GM18511 (cell line): ENCODE data around the gene TPBGL.
"Not testable (repeated sequence)": the region's sequence is repeated elsewhere in the genome, so short reads cannot be mapped to it uniquely, and the experiment has no call there.

Experiments
- ATAC-seq: cut with Tn5 transposase; IDR thresholded peaks from one replicate; pipeline ENCODE4 v1.9.1; 2021; ENCODE audit warnings: mild to moderate bottlenecking, moderate library complexity; ENCODE audit not compliant: unreplicated experiment

TPBGL gene

GRCh38 chr11:75271730-75272129 is 31.2 kb downstream of the TPBGL start:
- no peak for ATAC-seq

DNA sequence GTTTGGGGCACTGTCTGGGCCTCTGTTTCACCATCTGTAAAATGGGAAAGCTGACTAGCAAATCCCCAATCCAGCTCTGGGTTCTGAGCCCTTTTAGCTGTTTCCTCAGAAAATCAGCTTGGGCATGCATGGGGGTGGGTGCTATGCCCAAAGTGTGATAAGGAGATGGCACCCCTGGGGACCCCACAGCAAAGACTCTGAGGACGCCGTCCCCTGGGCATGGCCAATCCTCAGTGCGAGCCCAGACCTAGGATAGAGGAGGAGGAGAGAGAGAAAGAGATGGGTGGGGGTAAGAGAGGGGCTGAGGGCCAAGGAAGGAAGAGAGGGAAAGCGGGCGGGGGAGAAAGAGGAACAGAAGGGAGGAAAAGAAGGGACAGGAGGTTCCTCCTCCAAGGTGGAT is 31.8 kb downstream of the TPBGL start:
- no peak for ATAC-seq

DNA sequence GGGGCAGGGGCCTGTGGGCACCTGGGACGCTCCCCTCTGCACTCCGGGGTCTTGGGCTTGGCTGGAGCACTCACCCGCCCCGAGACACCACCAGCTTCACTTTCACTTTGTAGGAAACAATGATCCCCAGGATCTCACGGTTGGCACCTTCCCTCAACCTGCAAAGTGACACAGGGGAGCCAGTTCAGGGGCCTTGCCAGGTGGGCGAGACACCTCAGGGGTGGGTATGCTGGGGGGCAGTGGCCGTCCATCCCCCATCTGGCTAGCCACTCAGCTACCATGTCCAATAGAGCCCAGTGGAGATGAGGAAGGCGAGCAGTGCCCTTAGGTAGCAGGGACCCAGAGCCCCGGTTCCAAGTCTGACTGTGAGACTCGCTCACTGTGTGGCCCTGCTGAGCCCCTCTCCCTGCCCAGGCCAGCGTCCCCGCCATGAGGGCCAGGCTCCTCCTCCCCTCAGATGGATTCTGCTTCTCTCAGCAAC is 32.3 kb downstream of the TPBGL start:
- no peak for ATAC-seq

GRCh38 chr11:75273411-75274391 is 33.1 kb downstream of the TPBGL start:
- no peak for ATAC-seq

GRCh38 chr11:75274716-75275115 is 34.1 kb downstream of the TPBGL start:
- not testable (repeated sequence) for ATAC-seq

DNA sequence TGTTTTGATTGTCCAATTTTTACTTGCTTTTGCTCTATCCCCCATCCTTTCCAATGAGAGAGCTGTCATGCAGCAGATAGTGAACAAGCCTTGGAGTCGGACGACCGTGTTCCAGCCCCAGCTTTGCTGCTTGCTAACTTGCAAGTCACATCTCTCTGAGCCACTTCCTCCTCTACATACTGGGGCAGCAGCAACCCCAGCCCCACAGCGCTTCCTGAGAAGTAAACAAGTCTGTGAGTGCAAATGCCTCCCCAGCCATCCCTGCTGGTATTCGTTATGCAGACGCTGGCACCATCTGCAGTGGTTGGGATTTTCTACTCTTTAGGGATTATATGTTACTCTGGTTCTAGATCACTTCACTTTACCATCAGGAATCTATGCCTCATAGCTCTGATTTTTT is 35.0 kb downstream of the TPBGL start:
- ATAC-seq, result no peak

DNA sequence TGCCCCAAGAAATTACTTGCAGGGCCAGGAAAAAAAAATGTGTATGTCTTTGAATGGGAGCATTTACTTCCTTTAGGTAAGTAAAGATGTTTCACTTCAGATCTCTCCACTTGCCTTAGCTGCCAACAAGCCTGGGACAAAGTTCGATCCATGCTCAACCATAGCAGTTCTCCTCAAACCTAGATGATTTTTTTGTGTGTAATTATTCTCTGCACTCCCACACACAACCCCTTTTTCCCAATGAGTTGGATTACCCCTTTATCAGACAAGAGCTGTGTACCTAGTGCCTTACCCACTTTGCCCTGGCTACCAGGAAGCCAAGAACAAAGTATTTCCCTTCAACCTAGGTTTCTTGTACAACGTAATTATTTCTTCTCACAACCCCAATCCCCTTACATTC is 35.6 kb downstream of the TPBGL start:
- ATAC-seq, result no peak

GRCh38 chr11:75276686-75277085 is 36.1 kb downstream of the TPBGL start:
- no peak for ATAC-seq

- ATAC-seq, result no peak
Measured at GRCh38 chr11:75277211-75277805, 36.7 kb downstream of the TPBGL start.

DNA sequence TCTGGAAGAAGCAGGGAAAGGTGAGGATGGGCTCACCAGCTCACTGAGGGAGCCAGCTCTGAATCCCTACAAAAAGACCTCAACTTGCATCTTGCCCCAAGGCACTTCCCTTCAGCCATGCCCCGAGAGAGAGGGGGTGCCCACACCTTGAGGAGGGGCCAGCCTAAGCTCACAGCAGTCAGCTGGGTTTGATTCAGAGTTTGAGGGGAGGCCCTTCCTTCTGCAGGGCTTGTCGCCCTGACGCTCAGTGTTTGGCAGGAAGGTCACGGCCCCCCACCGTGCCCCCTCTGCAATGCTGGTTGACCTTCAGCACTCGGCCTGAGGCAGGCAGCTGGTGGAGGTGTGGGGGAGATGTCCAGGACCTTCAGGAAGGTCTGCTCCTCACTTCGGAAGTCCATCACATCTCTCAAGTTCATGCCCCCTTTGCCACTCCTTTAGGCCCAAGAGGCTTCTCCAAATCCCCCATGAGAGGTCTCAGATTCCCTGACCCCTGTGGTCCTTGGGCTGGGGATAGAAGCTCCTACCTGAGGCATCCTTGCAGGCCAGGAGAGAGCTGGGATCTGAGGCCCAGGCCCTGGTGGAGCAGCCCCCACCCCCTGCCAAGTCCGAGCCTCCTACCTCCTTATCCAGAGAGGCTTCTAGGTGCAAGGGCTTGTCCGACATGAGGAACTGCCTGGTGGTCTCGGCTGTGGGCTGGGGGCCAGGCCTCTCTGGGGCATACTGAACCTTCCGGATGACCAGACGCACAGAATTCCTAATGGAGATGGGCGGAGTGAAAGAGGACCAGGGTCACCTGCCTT is 37.6 kb downstream of the TPBGL start:
- no peak for ATAC-seq

- ATAC-seq, result no peak
Measured at GRCh38 chr11:75279273-75279672, 38.7 kb downstream of the TPBGL start.

- ATAC-seq, result peak; percentile 48
Measured at GRCh38 chr11:75280227-75280701, 39.7 kb downstream of the TPBGL start.

DNA sequence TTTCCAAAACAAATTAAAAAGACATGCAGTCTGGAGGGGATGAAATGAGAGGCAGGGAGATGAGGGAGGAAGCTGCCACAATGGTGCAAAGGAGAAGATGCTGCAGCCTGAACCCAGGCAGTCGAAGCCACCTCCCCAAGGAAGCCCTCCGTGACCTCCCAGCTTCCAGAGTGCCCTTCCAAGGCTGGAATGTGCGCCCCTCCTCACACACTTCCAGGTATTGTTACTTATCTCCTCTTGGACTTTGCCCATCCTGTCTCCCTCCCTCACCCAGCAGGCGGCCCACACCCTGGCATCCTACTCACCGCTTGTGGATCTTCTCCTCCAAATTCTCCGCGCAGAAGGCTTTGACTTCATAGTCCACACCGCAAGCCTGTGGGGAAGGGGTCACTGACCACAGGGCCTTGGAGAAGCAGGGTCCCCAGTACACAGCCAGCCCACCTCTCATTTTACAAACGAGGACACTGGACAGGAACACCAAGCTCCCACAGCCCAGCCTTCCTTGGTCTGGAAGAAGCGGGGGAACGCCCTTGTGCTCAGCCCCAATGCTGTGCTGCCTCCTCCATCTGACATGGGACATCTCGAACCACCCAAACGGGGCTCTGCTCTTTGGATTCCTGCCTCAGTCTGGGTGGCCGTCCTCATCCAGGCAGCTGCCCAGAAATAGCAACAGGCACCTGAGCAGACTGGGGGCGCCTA is 40.3 kb downstream of the TPBGL start:
- no peak for ATAC-seq

DNA sequence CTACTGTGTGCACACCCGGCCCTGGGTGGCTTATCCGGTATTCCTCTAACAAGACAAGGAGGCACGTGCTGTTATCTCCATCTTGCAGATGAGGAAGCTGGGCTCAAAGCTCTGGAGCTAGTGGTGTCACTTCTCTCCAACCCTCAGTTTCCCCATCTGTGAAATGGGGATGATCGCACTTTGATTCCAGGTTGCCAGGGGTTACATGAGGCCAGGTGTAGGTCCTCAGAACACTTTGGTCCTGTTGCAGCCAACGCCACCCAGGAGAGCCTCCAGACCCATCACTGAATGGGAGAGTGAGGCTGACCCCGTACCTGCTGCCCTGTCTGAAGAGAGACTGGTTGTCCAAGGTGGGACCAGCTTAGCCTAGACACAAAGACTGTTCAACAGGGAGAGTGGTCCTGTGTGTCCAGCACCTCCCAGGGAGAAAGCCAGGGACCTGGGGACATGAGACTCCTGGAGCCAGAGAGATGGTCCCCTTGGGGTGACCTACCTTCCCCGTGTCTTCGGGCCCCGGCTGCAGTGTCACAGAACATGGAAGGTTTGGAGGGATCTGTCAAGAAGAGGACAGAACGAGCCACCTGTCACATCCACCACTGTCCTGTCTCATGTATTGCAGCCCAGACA is 41.0 kb downstream of the TPBGL start:
- ATAC-seq, result no peak

DNA sequence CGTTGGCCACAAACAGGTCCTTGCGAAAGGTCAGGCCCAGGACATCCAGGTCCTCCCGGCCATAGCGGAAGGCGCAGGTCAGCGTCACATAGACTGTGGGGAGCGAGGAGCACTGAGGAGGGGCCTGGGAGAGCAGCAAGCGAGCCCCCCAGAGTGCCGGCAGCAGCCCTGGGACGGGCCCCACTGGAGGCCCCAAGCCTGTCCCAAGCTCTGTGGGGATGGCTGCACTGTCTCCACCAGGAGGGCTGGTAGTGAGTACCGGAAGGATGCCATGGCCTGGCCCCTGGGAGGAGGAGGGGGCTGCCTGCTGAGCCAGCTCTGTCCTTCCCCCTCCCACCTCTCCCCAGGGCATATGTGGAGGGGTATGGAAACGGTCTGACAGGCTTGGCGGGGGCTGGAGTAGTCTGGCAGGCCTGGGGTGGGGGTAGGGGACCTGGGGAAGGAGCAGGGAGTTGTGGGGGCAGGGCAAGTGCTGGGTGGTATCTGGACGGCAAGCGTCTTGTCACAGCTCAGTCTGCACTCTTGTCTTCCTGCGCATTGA is 42.9 kb downstream of the TPBGL start:
- ATAC-seq, result no peak

GRCh38 chr11:75285776-75286360 is 45.3 kb downstream of the TPBGL start:
- ATAC-seq, result no peak

GRCh38 chr11:75286826-75287465 is 46.4 kb downstream of the TPBGL start:
- no peak for ATAC-seq

DNA sequence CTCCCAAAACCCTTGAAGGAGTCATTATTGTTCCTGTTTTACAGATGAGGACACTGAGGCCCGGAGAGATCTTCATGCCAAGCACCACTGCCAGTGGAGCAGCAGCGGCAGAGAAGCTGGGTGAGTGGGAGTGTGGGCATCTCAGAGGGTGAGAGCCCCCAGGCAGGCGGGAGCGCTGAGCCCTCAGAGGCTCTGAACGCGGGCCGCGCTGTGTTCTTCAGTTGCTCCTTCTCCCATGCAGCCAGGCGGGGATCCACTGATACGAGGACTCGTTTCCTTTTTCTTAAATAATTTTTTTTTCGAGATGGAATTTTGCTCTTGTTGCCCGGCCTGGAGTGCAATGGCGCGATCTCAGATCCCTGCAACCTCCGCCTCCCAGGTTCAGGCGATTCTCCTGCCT is 47.0 kb downstream of the TPBGL start:
- no peak for ATAC-seq

DNA sequence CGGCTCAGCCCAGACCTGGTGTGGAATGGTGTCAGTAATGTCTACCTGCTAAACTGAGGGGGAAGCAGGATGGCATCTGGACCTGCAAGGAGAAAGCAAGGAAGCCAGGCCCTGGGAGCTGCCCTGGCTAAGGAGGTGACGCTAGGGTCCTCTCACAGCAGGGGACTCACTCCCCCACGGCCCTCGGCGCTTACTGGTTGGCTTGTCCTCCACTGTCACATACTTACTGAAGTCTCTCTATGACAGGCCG is 48.9 kb downstream of the TPBGL start:
- no peak for ATAC-seq
